Vagina (tissue), 2 donors: ENCODE results near the gene RGS2.

ENCODE experiments used
- CTCF ChIP-seq, 3 experiments: fragments of 450-650 bp in 2 of 3; fragments of 200-600 bp in 1 of 3; sonication (generic) in 1 of 3; IDR thresholded peaks; one replicate each; pipeline ENCODE4 v1.5.1; 2017 to 2019; ENCODE audit warnings: antibody characterized with exemption in 3 of 3, mild to moderate bottlenecking in 2 of 3, moderate library complexity in 2 of 3
- POLR2A ChIP-seq, 2 donors: fragments of 450-650 bp; IDR thresholded peaks; one replicate each; pipeline ENCODE4 v1.6.1; 2017; ENCODE audit warnings: antibody characterized with exemption in 2 of 2, mild to moderate bottlenecking in 2 of 2, moderate library complexity in 2 of 2
- POLR2AphosphoS5 ChIP-seq, 2 donors: sonication (generic); formaldehyde crosslinking; IDR thresholded peaks; one replicate each; pipeline ENCODE4 v1.9.0; 2017; ENCODE audit warnings: antibody characterized with exemption in 2 of 2, mild to moderate bottlenecking in 2 of 2, low read depth in 1 of 2; ENCODE audit not compliant: insufficient read depth in 1 of 2

DNA sequence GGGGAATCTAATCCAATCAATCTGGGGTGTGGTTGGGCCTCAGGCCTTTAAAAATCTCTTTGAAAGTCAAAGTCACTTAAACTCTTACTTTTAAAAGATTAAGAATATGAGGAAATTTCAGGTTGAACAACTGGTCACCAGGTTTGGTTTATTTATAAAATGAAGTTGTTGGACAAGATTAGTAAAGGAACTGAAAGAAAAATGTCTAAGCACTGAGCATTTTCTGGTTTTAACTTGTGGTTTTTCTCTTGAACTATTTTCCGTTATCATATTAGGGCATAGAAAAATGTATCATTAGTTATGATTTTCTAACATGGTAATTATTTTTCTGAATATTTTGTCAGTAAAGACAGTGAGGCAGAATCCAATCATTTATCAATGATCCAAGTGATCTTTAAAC is 49.6 kb downstream of the RGS2 start:
- TF ChIP-seq CTCF (IDR thresholded peaks at IDR 0.05), result no peak
- TF ChIP-seq POLR2A (IDR thresholded peaks at IDR 0.05), result no peak
- no peak for TF ChIP-seq POLR2AphosphoS5 (IDR thresholded peaks at IDR 0.05; ENCODE audit: insufficient read depth in 1 of 2, low read depth in 1 of 2)
